ENCODE data around the gene LIMS1. TPM values are rescaled to one million over a fixed set of nuclear protein-coding genes. Genes with fewer than 3 reads are reported as not detected.
A peak's percentile ranks its signal among the peaks of the same experiment; 100 is the strongest.

Gene LIMS1
- total and polyA plus RNA-seq, 2 of the 13 experiments (the other 11 are each of a cell fraction or from before 2014, with no cell fraction given) = 38.3 to 49.6 TPM

DNA sequence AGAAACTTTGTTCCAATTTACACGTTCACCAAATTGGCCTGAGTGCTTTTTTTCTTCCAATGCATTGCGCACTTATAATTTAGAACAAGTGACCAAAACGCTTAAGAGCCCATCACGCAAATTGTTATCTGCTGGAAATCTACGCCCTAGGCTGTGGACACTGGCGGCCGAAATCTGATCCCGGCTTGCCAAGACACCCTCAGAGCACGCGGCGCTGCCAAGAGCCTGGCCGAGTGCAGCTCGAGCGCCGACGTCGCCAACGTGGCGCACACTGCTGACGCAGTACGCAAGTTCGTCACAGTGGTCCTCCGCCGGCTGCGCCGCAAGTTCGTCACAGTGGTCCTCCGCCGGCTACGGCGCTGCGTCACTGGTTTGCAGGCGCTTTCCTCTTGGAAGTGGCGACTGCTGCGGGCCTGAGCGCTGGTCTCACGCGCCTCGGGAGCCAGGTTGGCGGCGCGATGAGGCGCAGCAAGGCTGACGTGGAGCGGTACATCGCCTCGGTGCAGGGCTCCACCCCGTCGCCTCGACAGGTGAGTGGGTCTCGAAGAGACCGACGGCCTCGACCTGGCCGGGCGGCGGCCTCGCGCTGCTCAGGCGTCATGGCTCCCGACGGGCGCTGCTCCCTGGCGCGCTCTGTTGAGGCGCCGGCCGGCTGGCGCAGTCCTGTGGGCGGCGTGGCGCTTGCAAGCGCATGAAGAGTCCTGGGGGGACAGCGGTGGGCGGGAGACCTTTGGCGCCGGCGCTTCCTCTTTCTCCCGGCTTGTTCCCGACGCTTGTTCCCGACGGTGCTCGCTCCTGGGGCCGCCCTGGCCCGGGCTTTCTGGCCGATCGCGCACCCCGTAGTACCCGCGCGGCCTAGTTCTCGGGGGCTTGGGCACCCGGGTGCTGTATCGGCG is 185.1 kb downstream of the LIMS1 start, which contains the start of gene RANBP2 (continued):
- TF ChIP-seq, protein P1, sequence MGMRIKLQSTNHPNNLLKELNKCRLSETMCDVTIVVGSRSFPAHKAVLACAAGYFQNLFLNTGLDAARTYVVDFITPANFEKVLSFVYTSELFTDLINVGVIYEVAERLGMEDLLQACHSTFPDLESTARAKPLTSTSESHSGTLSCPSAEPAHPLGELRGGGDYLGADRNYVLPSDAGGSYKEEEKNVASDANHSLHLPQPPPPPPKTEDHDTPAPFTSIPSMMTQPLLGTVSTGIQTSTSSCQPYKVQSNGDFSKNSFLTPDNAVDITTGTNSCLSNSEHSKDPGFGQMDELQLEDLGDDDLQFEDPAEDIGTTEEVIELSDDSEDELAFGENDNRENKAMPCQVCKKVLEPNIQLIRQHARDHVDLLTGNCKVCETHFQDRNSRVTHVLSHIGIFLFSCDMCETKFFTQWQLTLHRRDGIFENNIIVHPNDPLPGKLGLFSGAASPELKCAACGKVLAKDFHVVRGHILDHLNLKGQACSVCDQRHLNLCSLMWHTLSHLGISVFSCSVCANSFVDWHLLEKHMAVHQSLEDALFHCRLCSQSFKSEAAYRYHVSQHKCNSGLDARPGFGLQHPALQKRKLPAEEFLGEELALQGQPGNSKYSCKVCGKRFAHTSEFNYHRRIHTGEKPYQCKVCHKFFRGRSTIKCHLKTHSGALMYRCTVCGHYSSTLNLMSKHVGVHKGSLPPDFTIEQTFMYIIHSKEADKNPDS (CRISPR knock-in tag; IDR thresholded peaks at IDR 0.05) = peak; percentile 94; the same call in 1 of the 2 replicates
- TF ChIP-seq ZNF546 (CRISPR knock-in tag; conservative IDR thresholded peaks at IDR 0.05) = peak; percentile 87; the same call in 1 of the 2 replicates
- peak; percentile 87; the same call in 1 of the 2 replicates for TF ChIP-seq ZNF530 (CRISPR knock-in tag; IDR thresholded peaks at IDR 0.05; ENCODE audit: low read depth)
- TF ChIP-seq, protein P2, sequence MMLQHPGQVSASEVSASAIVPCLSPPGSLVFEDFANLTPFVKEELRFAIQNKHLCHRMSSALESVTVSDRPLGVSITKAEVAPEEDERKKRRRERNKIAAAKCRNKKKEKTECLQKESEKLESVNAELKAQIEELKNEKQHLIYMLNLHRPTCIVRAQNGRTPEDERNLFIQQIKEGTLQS (CRISPR knock-in tag; IDR thresholded peaks at IDR 0.05) = peak; percentile 71
- TF ChIP-seq ZNF431 (CRISPR knock-in tag; IDR thresholded peaks at IDR 0.05; ENCODE audit: borderline replicate concordance, low read depth) = peak; percentile 85; the same call in 1 of the 2 replicates
- TF ChIP-seq, protein P3, sequence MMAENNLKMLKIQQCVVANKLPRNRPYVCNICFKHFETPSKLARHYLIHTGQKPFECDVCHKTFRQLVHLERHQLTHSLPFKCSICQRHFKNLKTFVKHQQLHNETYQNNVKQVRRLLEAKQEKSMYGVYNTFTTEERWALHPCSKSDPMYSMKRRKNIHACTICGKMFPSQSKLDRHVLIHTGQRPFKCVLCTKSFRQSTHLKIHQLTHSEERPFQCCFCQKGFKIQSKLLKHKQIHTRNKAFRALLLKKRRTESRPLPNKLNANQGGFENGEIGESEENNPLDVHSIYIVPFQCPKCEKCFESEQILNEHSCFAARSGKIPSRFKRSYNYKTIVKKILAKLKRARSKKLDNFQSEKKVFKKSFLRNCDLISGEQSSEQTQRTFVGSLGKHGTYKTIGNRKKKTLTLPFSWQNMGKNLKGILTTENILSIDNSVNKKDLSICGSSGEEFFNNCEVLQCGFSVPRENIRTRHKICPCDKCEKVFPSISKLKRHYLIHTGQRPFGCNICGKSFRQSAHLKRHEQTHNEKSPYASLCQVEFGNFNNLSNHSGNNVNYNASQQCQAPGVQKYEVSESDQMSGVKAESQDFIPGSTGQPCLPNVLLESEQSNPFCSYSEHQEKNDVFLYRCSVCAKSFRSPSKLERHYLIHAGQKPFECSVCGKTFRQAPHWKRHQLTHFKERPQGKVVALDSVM (CRISPR knock-in tag; IDR thresholded peaks at IDR 0.05) = peak; percentile 80; the same call in 1 of the 2 replicates
- peak; percentile 61; the same call in 1 of the 2 replicates for TF ChIP-seq GATA4 (IDR thresholded peaks at IDR 0.05; ENCODE audit: borderline replicate concordance, low read depth)
- 0 out of 2 replicates have a peak, but pooled peaks have one; percentile 82 for TF ChIP-seq ZNF569 (CRISPR knock-in tag; IDR thresholded peaks at IDR 0.05; ENCODE audit: borderline replicate concordance)
- TF ChIP-seq, protein P4, sequence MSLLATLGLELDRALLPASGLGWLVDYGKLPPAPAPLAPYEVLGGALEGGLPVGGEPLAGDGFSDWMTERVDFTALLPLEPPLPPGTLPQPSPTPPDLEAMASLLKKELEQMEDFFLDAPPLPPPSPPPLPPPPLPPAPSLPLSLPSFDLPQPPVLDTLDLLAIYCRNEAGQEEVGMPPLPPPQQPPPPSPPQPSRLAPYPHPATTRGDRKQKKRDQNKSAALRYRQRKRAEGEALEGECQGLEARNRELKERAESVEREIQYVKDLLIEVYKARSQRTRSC (CRISPR knock-in tag; IDR thresholded peaks at IDR 0.05; ENCODE audit: low read depth) = peak; percentile 88; the same call in 1 of the 2 replicates
- TF ChIP-seq, protein P5, sequence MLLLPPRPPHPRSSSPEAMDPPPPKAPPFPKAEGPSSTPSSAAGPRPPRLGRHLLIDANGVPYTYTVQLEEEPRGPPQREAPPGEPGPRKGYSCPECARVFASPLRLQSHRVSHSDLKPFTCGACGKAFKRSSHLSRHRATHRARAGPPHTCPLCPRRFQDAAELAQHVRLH (CRISPR knock-in tag; IDR thresholded peaks at IDR 0.05; ENCODE audit: borderline replicate concordance, low read depth) = peak; percentile 99
- TF ChIP-seq ZSCAN29 (CRISPR knock-in tag; conservative IDR thresholded peaks at IDR 0.05) = peak; percentile 89
- peak; percentile 79 for TF ChIP-seq MED13 (CRISPR knock-in tag; IDR thresholded peaks at IDR 0.05)
- no peak for TF ChIP-seq ZNF496 (CRISPR knock-in tag; IDR thresholded peaks at IDR 0.05; ENCODE audit: insufficient replicate concordance)
- TF ChIP-seq, protein P6, sequence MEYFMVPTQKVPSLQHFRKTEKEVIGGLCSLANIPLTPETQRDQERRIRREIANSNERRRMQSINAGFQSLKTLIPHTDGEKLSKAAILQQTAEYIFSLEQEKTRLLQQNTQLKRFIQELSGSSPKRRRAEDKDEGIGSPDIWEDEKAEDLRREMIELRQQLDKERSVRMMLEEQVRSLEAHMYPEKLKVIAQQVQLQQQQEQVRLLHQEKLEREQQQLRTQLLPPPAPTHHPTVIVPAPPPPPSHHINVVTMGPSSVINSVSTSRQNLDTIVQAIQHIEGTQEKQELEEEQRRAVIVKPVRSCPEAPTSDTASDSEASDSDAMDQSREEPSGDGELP (IDR thresholded peaks at IDR 0.05; ENCODE audit: borderline replicate concordance, low read depth) = peak; percentile 52; the same call in 1 of the 2 replicates
- TF ChIP-seq ZNF510 (CRISPR knock-in tag; IDR thresholded peaks at IDR 0.05; ENCODE audit: low read depth) = peak; percentile 73; the same call in 1 of the 2 replicates
- TF ChIP-seq SPEN (CRISPR knock-in tag; IDR thresholded peaks at IDR 0.05; ENCODE audit: low read depth) = peak; percentile 100
- TF ChIP-seq ATM (IDR thresholded peaks at IDR 0.05; ENCODE audit: borderline replicate concordance) = no peak
- no peak for TF ChIP-seq SMARCC2 (IDR thresholded peaks at IDR 0.05)
- TF ChIP-seq, protein P7, sequence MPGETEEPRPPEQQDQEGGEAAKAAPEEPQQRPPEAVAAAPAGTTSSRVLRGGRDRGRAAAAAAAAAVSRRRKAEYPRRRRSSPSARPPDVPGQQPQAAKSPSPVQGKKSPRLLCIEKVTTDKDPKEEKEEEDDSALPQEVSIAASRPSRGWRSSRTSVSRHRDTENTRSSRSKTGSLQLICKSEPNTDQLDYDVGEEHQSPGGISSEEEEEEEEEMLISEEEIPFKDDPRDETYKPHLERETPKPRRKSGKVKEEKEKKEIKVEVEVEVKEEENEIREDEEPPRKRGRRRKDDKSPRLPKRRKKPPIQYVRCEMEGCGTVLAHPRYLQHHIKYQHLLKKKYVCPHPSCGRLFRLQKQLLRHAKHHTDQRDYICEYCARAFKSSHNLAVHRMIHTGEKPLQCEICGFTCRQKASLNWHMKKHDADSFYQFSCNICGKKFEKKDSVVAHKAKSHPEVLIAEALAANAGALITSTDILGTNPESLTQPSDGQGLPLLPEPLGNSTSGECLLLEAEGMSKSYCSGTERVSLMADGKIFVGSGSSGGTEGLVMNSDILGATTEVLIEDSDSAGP (CRISPR knock-in tag; IDR thresholded peaks at IDR 0.05; ENCODE audit: borderline replicate concordance) = peak; percentile 97
